ENCODE results near the gene PTCSC3.
A peak's percentile ranks its signal among the peaks of the same experiment; 100 is the strongest.

PTCSC3 gene

GRCh38 chr14:36207500-36207899 lies 31.0 kb upstream of the PTCSC3 start:
- H3K27ac ChIP-seq, result no peak overlapping the region
- no peak for TF ChIP-seq ZFX (IDR thresholded peaks at IDR 0.05; ENCODE audit: borderline replicate concordance)
- TF ChIP-seq, protein P1, sequence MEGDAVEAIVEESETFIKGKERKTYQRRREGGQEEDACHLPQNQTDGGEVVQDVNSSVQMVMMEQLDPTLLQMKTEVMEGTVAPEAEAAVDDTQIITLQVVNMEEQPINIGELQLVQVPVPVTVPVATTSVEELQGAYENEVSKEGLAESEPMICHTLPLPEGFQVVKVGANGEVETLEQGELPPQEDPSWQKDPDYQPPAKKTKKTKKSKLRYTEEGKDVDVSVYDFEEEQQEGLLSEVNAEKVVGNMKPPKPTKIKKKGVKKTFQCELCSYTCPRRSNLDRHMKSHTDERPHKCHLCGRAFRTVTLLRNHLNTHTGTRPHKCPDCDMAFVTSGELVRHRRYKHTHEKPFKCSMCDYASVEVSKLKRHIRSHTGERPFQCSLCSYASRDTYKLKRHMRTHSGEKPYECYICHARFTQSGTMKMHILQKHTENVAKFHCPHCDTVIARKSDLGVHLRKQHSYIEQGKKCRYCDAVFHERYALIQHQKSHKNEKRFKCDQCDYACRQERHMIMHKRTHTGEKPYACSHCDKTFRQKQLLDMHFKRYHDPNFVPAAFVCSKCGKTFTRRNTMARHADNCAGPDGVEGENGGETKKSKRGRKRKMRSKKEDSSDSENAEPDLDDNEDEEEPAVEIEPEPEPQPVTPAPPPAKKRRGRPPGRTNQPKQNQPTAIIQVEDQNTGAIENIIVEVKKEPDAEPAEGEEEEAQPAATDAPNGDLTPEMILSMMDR (IDR thresholded peaks at IDR 0.05), result peak; percentile 80

DNA sequence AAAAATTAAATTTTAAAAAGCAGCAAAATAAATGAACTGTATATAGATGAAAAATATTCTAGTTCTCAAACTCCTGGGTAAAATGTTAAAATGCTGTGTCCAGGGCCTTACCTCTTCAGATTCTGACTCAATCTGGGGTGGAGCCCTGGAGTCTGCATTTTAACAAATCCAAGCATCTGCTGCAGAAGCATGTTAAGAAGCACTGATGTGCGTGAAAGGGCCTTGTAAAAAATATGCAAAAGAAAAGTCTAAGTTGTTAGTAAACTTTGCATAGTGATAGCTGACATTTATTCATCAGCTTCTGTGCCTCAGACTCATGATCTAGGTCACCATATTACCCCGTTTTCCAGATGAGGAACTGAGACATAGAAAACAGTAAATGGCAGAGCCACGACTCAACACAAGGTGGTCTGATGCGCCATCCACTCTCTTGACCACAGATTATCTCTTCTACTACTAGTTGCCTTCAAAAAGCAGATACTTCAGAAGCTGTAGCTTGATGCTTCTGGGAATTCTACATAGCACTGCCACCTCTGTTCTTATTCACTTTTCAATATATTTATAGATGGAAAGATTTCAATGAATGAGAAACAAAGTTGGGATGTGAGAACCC lies 28.0 kb upstream of the PTCSC3 start:
- no peak overlapping the region for H3K27ac ChIP-seq
- TF ChIP-seq ZFX (IDR thresholded peaks at IDR 0.05; ENCODE audit: borderline replicate concordance), result no peak
- TF ChIP-seq, protein P1 (IDR thresholded peaks at IDR 0.05), result no peak

GRCh38 chr14:36198378-36198777 lies 21.9 kb upstream of the PTCSC3 start:
- TF ChIP-seq, protein P1 (IDR thresholded peaks at IDR 0.05), result no peak
- TF ChIP-seq ZFX (IDR thresholded peaks at IDR 0.05; ENCODE audit: borderline replicate concordance), result no peak
- no peak overlapping the region for H3K27ac ChIP-seq

GRCh38 chr14:36194663-36195062 lies 18.1 kb upstream of the PTCSC3 start:
- no peak for TF ChIP-seq ZFX (IDR thresholded peaks at IDR 0.05; ENCODE audit: borderline replicate concordance)
- TF ChIP-seq, protein P1 (IDR thresholded peaks at IDR 0.05), result no peak
- H3K27ac ChIP-seq, result no peak overlapping the region

- no peak overlapping the region for H3K27ac ChIP-seq
- no peak for TF ChIP-seq ZFX (IDR thresholded peaks at IDR 0.05; ENCODE audit: borderline replicate concordance)
- TF ChIP-seq, protein P1 (IDR thresholded peaks at IDR 0.05), result no peak
Observed at GRCh38 chr14:36192530-36192929, 16.0 kb upstream of the PTCSC3 start.

DNA sequence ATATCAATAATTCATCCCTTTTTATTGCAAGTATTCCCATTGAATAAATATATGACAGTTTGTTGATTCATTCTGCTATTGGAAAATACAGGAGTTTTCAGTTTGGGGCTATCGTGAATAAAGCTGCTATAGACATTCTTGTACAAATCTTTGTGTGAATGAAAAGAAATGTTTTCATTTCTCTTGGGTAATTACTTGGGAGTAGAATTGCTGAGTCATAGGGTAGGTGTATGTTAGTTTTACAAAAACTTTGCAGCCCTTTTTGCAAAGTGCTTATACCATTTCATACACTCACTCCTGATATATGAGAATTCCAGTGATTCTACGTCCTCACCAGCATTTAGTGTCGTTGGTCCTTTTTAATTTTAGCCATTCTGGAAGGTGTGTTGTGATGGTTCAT lies 6.9 kb upstream of the PTCSC3 start:
- TF ChIP-seq, protein P1 (IDR thresholded peaks at IDR 0.05), result no peak
- no peak for TF ChIP-seq ZFX (IDR thresholded peaks at IDR 0.05; ENCODE audit: borderline replicate concordance)
- H3K27ac ChIP-seq, result no peak overlapping the region

DNA sequence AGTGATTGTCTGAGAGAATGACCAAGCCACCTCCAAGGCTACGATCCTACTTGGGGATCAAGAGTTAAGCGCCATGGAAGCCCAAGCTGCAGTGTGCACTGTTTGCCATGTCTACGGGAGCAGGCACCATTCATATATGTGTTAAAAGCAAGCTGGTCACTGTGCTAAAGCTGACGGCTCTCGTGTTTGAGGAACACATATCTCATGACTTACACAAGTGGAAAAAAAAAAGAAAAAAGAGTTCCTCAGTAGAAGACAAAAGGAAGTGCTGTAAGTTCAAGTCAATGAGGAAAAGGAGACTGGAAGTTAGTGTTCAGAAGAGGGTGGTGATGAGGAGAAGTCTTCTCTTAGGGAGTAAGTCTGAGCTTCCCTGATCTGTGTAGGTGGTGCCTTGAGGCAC lies 4.9 kb upstream of the PTCSC3 start:
- no peak for TF ChIP-seq ZFX (IDR thresholded peaks at IDR 0.05; ENCODE audit: borderline replicate concordance)
- TF ChIP-seq, protein P1 (IDR thresholded peaks at IDR 0.05), result no peak
- H3K27ac ChIP-seq, result no peak overlapping the region

All from 22Rv1 (cell line).